SU-DHL-6 (cell line): Measurements from ENCODE around the gene ISYNA1.

ENCODE experiments used
- H2AFZ ChIP-seq: fragments of 200-600 bp; sonication (generic); 2 replicates; pipeline ENCODE4 v1.6.1; 2014; ENCODE audit warnings: low read depth, mild to moderate bottlenecking, moderate library complexity, mixed read lengths, antibody characterized with exemption, low read length; ENCODE audit not compliant: severe bottlenecking
- H3F3A ChIP-seq: fragments of 200-600 bp; shearing (Covaris generic); 2 replicates; pipeline ENCODE4 v1.6.0; 2016; ENCODE audit warnings: antibody characterized with exemption, mild to moderate bottlenecking; ENCODE audit not compliant: insufficient read depth
- H3K27ac ChIP-seq: fragments of 200-600 bp; sonication (generic); 2 replicates; pipeline ENCODE4 v1.5.1; 2016; ENCODE audit warnings: low read depth, mild to moderate bottlenecking, low read length, moderate library complexity, mixed read lengths
- H3K27me3 ChIP-seq: fragments of 200-600 bp; sonication (generic), shearing (Covaris generic); 2 replicates; pipeline ENCODE4 v1.6.0; 2014; ENCODE audit warnings: mild to moderate bottlenecking, low read length
- H3K36me3 ChIP-seq: fragments of 200-600 bp; sonication (generic); 2 replicates; pipeline ENCODE4 v1.6.1; 2014; ENCODE audit warnings: mild to moderate bottlenecking, low read length, mixed read lengths
- H3K4me2 ChIP-seq: fragments of 300-600, 200-600 bp; shearing (Covaris generic), sonication (generic); 2 replicates; pipeline ENCODE4 v1.6.0; 2014; ENCODE audit warnings: low read length, low read depth, mild to moderate bottlenecking; ENCODE audit not compliant: poor library complexity, severe bottlenecking
- H3K4me3 ChIP-seq: fragments of 200-600 bp; sonication (generic); 2 replicates; pipeline ENCODE4 v1.5.1; 2014; ENCODE audit warnings: antibody characterized with exemption, low read length, mild to moderate bottlenecking, mixed read lengths; ENCODE audit not compliant: insufficient read depth, poor library complexity, severe bottlenecking
- H3K79me2 ChIP-seq: fragments of 200-600 bp; sonication (generic); 2 replicates; pipeline ENCODE4 v1.6.1; 2014; ENCODE audit warnings: mild to moderate bottlenecking, low read length, moderate library complexity; ENCODE audit not compliant: insufficient read depth
- H3K9ac ChIP-seq: fragments of 200-600 bp; sonication (generic); 2 replicates; pipeline ENCODE4 v1.7.0; 2014; ENCODE audit warnings: mild to moderate bottlenecking, low read length
- H3K9me2 ChIP-seq: fragments of 200-600 bp; sonication (generic); replicated peaks from 2 replicates; pipeline ENCODE4 v1.6.1; 2014; ENCODE audit warnings: low read length; ENCODE audit not compliant: insufficient read depth
- H3K9me3 ChIP-seq: fragments of 200-600 bp; sonication (generic); 2 replicates; pipeline ENCODE4 v1.6.1; 2014; ENCODE audit warnings: low read length, mixed read lengths; ENCODE audit not compliant: insufficient read depth
- H4K20me1 ChIP-seq: fragments of 200-600 bp; sonication (generic); 2 replicates; pipeline ENCODE4 v1.6.1; 2014; ENCODE audit warnings: low read depth, mild to moderate bottlenecking, antibody characterized with exemption, low read length, moderate library complexity, mixed read lengths
- CTCF ChIP-seq: fragments of 200-600 bp; sonication (generic); IDR thresholded peaks from one replicate; pipeline ENCODE4 v1.5.1; 2017; ENCODE audit warnings: antibody characterized with exemption, mild to moderate bottlenecking, low read length, moderate library complexity; ENCODE audit not compliant: insufficient read depth, poor library complexity, severe bottlenecking
- EZH2phosphoT487 ChIP-seq: fragments of 200-600 bp; sonication (generic), shearing (Covaris generic); conservative IDR thresholded peaks from 2 replicates; pipeline ENCODE4 v1.6.1; 2018; ENCODE audit warnings: mild to moderate bottlenecking, antibody characterized with exemption, low read length, moderate library complexity, mixed read lengths

ISYNA1 gene

GRCh38 chr19:18423258-18424020, 14.5 kb downstream of the ISYNA1 start:
- no peaks in the 10 kb centered on the region for H3K79me2 ChIP-seq
- no peak overlapping the region for H3K4me3 ChIP-seq
- no peaks in the 10 kb centered on the region for H3K36me3 ChIP-seq
- no peaks in the 10 kb centered on the region for H3K9me2 ChIP-seq
- no peak overlapping the region for H2AFZ ChIP-seq
- peaks cover 2% of the 10 kb centered on the region; the same call in 1 of the 2 replicates for H3F3A ChIP-seq
- H3K27me3 ChIP-seq = no peaks in the 10 kb centered on the region
- no peaks in the 10 kb centered on the region for H4K20me1 ChIP-seq
- no peak overlapping the region for H3K27ac ChIP-seq
- H3K9me3 ChIP-seq = no peaks in the 10 kb centered on the region
- H3K4me2 ChIP-seq = no peak overlapping the region
- no peak overlapping the region for H3K9ac ChIP-seq
- no peak for TF ChIP-seq CTCF
- TF ChIP-seq EZH2phosphoT487 = no peak

- Histone ChIP-seq H3K4me3 (no peak overlapping the region), H3F3A (peaks cover 6% of the 10 kb centered on the region; the same call in 1 of the 2 replicates), H3K27ac (no peak overlapping the region), H3K4me2 (no peak overlapping the region), H3K36me3 (no peaks in the 10 kb centered on the region), H3K9me3 (no peaks in the 10 kb centered on the region), H3K79me2 (no peaks in the 10 kb centered on the region), H3K9ac (no peak overlapping the region), H3K27me3 (no peaks in the 10 kb centered on the region), H2AFZ (no peak overlapping the region), H3K9me2 (no peaks in the 10 kb centered on the region), H4K20me1 (no peaks in the 10 kb centered on the region)
- TF ChIP-seq CTCF = no peak
- no peak for TF ChIP-seq EZH2phosphoT487
Observed at GRCh38 chr19:18422530-18423191, 15.3 kb downstream of the ISYNA1 start.

GRCh38 chr19:18421371-18421959, 16.5 kb downstream of the ISYNA1 start:
- Histone ChIP-seq H3K27ac (no peak overlapping the region), H3K27me3 (no peaks in the 10 kb centered on the region), H3K36me3 (no peaks in the 10 kb centered on the region), H3K4me2 (no peak overlapping the region), H3K79me2 (no peaks in the 10 kb centered on the region), H3K9me3 (no peaks in the 10 kb centered on the region), H3F3A (peaks cover 6% of the 10 kb centered on the region; the same call in 1 of the 2 replicates), H3K4me3 (no peak overlapping the region), H3K9ac (no peak overlapping the region), H3K9me2 (no peaks in the 10 kb centered on the region), H4K20me1 (no peaks in the 10 kb centered on the region), H2AFZ (no peak overlapping the region)
- no peak for TF ChIP-seq CTCF
- no peak for TF ChIP-seq EZH2phosphoT487
